ENCODE results near the gene ANKRD13C.

The ANKRD13C gene

DNA sequence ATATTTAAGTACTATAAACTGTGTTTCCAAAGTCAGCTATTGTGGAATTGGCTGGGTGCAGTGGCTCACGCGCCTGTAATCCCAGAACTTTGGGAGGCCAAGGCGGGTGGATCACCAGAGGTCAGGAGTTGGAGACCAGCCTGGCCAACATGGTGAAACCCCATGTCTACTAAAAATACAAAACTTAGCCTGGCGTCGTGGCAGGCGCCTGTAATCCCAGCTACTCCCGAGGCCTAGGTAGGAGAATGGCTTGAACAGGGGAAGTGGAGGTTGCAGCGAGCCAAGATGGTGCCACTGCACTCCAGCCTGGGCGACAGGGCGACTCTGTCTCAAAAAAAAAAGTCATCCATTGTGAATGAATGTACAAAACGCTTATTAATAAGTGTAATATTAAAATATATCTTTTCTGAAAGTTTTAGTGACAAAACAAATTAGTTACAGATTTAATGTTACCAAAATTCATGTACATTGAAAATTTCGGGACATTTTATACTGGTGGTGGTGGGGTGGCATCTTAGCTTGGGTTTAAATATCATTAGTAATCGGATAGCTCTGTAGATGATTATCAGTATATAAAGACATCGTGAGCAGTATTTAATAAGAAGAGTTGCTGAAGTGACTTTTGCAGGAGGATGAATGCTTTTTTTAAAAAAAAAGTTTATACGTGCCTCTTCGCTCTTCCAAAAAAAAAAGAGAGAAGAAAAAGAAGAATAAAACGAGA is 133.8 kb downstream of the ANKRD13C start:
- DNase-seq (ENCODE audit: low read depth in 2 of 2): no peak

- DNase-seq (ENCODE audit: low read depth in 2 of 2): no peak
Observed at GRCh38 chr1:70220015-70220414, 134.5 kb downstream of the ANKRD13C start.

- DNase-seq (ENCODE audit: low read depth in 2 of 2): no peak
Observed at GRCh38 chr1:70211541-70211940, 143.0 kb downstream of the ANKRD13C start.

- no peak for DNase-seq (ENCODE audit: low read depth in 2 of 2)
Observed at GRCh38 chr1:70210820-70211219, 143.7 kb downstream of the ANKRD13C start.

Measured in stimulated activated CD4-positive, alpha-beta T cell treated with anti-CD3 and anti-CD28 coated beads, Interleukin-4, amount 100 ng/mL, for 48 hours (primary cell).